B cell (primary cell): ENCODE results near the gene JAG2. TPM values are rescaled to one million over a fixed set of nuclear protein-coding genes. Genes with fewer than 3 reads are reported as not detected.

Experiments
- ATAC-seq: fragments of 200-7000 bp; cut with Tn5 transposase; one replicate; pipeline ENCODE4 v1.10.0; 2021; ENCODE audit warnings: low read depth, mild to moderate bottlenecking, moderate number of reproducible peaks, moderate library complexity
- CTCF ChIA-PET: fragments of 350-600 bp; sonication (Branson Sonifier 250); formaldehyde crosslinking; loops from one replicate; lab custom pipeline; 2021; ENCODE audit warnings: antibody characterized with exemption, inconsistent platforms; lab: Charles Lee
- POLR2A ChIA-PET: fragments of 350-600 bp; sonication (Branson Sonifier 250); formaldehyde crosslinking; loops from one replicate; lab custom pipeline; 2021; ENCODE audit warnings: antibody characterized with exemption; lab: Charles Lee
- DNase-seq: peaks from one replicate; pipeline ENCODE4 v3.0.0; 2013
- H2AFZ ChIP-seq: 2 replicates; pipeline ENCODE4 v1.6.1; 2012; ENCODE audit warnings: mild to moderate bottlenecking, low read depth, low read length; ENCODE audit not compliant: insufficient read depth, poor library complexity, severe bottlenecking
- H3K27ac ChIP-seq, 2 donors: 1 replicate in 1 of 2; 2 replicates in 1 of 2; pipeline ENCODE4 v1.5.1; 2012 to 2013; ENCODE audit warnings: low read length in 2 of 2, mild to moderate bottlenecking in 2 of 2, moderate library complexity in 1 of 2
- H3K27me3 ChIP-seq, 4 experiments: fragments of 200-600 bp in 1 of 4; sonication (generic) in 1 of 4; replicated peaks in 1 of 4; 1 replicate in 2 of 4; 2 replicates in 2 of 4; pipeline versions ENCODE4 v1.6.1 to v1.7.0; 2013 to 2016; ENCODE audit warnings: low read length in 3 of 4, mild to moderate bottlenecking in 2 of 4, mixed read lengths in 1 of 4, moderate library complexity in 1 of 4; ENCODE audit not compliant: insufficient read depth in 4 of 4, control insufficient read depth in 3 of 4; ENCODE audit errors: control extremely low read depth in 1 of 4
- H3K36me3 ChIP-seq, 2 experiments: replicated peaks in 1 of 2; 1 replicate in 1 of 2; 2 replicates in 1 of 2; pipeline versions ENCODE4 v1.6.1 to v1.7.1; 2013; ENCODE audit warnings: low read length in 1 of 2; ENCODE audit not compliant: insufficient read depth in 2 of 2, control insufficient read depth in 1 of 2; ENCODE audit errors: control extremely low read depth in 1 of 2, extremely low read depth in 1 of 2
- H3K4me1 ChIP-seq, 2 donors: fragments of 200-600 bp in 1 of 2; sonication (generic) in 1 of 2; 1 replicate in 1 of 2; 2 replicates in 1 of 2; pipeline versions ENCODE4 v1.5.1 to v1.6.1; 2013 to 2017; ENCODE audit warnings: low read length in 2 of 2; ENCODE audit not compliant: control insufficient read depth in 2 of 2, insufficient read depth in 2 of 2
- H3K4me2 ChIP-seq: replicated peaks from 2 replicates; pipeline ENCODE3; 2012; ENCODE audit warnings: mild to moderate bottlenecking, low read depth, low read length; ENCODE audit not compliant: poor library complexity, severe bottlenecking
- H3K4me3 ChIP-seq, 5 experiments: fragments of 200-600 bp in 1 of 5; sonication (generic) in 1 of 5; 1 replicate in 3 of 5; 2 replicates in 2 of 5; pipeline versions ENCODE4 v1.5.1 to v1.7.0; 2011 to 2016; ENCODE audit warnings: low read length in 4 of 5, mild to moderate bottlenecking in 4 of 5, low read depth in 2 of 5, control low read depth in 1 of 5, moderate library complexity in 1 of 5; ENCODE audit not compliant: insufficient read depth in 1 of 5; ENCODE audit errors: control extremely low read depth in 1 of 5, extremely low read depth in 1 of 5
- H3K79me2 ChIP-seq: fragments of 200-600 bp; sonication (generic); one replicate; pipeline ENCODE4 v1.6.0; 2016; ENCODE audit warnings: low read length; ENCODE audit not compliant: control insufficient read depth, insufficient read depth
- H3K9ac ChIP-seq: fragments of 200-600 bp; sonication (generic); 2 replicates; pipeline ENCODE4 v1.6.1; 2017; ENCODE audit warnings: mild to moderate bottlenecking, low read length, moderate library complexity
- H3K9me3 ChIP-seq, 3 donors: one replicate each; pipeline versions ENCODE4 v1.6.1 to v1.7.1; 2013; ENCODE audit warnings: low read length in 2 of 3; ENCODE audit not compliant: control insufficient read depth in 2 of 3, insufficient read depth in 1 of 3; ENCODE audit errors: control extremely low read depth in 1 of 3
- H4K20me1 ChIP-seq: 2 replicates; pipeline ENCODE4 v1.6.0; 2012; ENCODE audit warnings: mild to moderate bottlenecking, low read length; ENCODE audit not compliant: insufficient read depth, control insufficient read depth, poor library complexity, severe bottlenecking
- H3K27ac Mint-ChIP-seq: one replicate; pipeline ENCODE4 v1.8.0; 2021; ENCODE audit warnings: mixed read lengths
- H3K27me3 Mint-ChIP-seq: one replicate; pipeline ENCODE4 v1.8.0; 2021; ENCODE audit warnings: mixed read lengths
- H3K4me1 Mint-ChIP-seq: one replicate; pipeline ENCODE4 v1.8.0; 2021; ENCODE audit warnings: mixed read lengths
- H3K4me3 Mint-ChIP-seq: one replicate; pipeline ENCODE4 v1.8.0; 2021; ENCODE audit warnings: mixed read lengths
- H3K9me3 Mint-ChIP-seq: one replicate; pipeline ENCODE4 v1.8.0; 2022; ENCODE audit warnings: mixed read lengths; ENCODE audit not compliant: insufficient read depth
- CTCF ChIP-seq: fragments of 200-600 bp; IDR thresholded peaks from one replicate; pipeline ENCODE4 v1.8.0; 2022; ENCODE audit warnings: antibody characterized with exemption, mild to moderate bottlenecking
- EZH2 ChIP-seq: IDR thresholded peaks from 2 replicates; pipeline ENCODE4 v1.6.1; 2012; ENCODE audit warnings: borderline replicate concordance, low read depth, mild to moderate bottlenecking, moderate library complexity, low read length; ENCODE audit not compliant: insufficient read depth, poor library complexity, severe bottlenecking
- WGBS: methylation state at CpG from one replicate; pipeline ENCODE4 v1.1.5; 2013; ENCODE audit warnings: missing lambda C conversion rate; ENCODE audit not compliant: insufficient coverage; 5-methylcytosine and 5-hydroxymethylcytosine counted together
- intact Hi-C: fragments of 100-400 bp; cut with micrococcal nuclease; formaldehyde crosslinking; loops from one replicate; pipeline ENCODE4 v1.10.0; 2022
- polyA plus RNA-seq: library from polyadenylated mRNA; depleted of rRNA; stranded (reverse); fragments of >200 nt; gene quantifications from 2 replicates; pipeline ENCODE4 v1.2.3, GENCODE V29; 2012
- total RNA-seq, 2 donors: library from RNA; stranded (reverse); fragments of 120-200 nt in 1 of 2; gene quantifications; 1 replicate in 1 of 2; 2 replicates in 1 of 2; pipeline versions ENCODE4 v1.2.3 to v1.2.4, GENCODE V29; 2013 to 2022

JAG2 gene
- total and polyA plus RNA-seq, 2 donors (not counting 1 experiment from before 2014, with no cell fraction given) = 0.27 to 0.34 TPM

GRCh38 chr14:105201156-105201924 is 32.8 kb upstream of the JAG2 start:
- Histone ChIP-seq H2AFZ (peak overlapping the region; percentile 32), H3K79me2 (no peaks in the 10 kb centered on the region), H3K36me3 (no peaks in the 10 kb centered on the region), H3K9ac (no peak overlapping the region), H3K4me1 (peaks cover 25 to 40% of the 10 kb centered on the region in 2 donors), H3K27ac (no peak overlapping the region), H4K20me1 (no peaks in the 10 kb centered on the region), H3K27me3 (peaks cover 0 to 71% (median 23%) of the 10 kb centered on the region in 4 experiments), H3K4me2 (peak overlapping the region; percentile 22), H3K4me3 (no peak overlapping the region), H3K9me3 (peaks cover 0 to 13% (median 0%) of the 10 kb centered on the region in 3 donors)
- peak overlapping the region; percentile 10 for H3K4me3 Mint-ChIP-seq
- CTCF ChIA-PET = interaction anchor here (1.2 to 2.0 kb wide), 3 partner anchors 100 to 331 kb away, joined by 4 read pairs; partner anchors contain the start of gene BRF1
- H3K27me3 Mint-ChIP-seq = peaks cover 22% of the 10 kb centered on the region
- 34% methylated on average over 28 of the region's 28 CpGs for WGBS
- ATAC-seq (peak; percentile 7), DNase-seq (no peak)
- POLR2A ChIA-PET = interaction anchor here (0.6 kb wide), 1 partner anchor 147 kb away, joined by 4 read pairs; no protein-coding TSS in a partner anchor
- H3K9me3 Mint-ChIP-seq = no peaks in the 10 kb centered on the region
- intact Hi-C loops = loop anchor here (5.0 kb wide), 3 partner anchors 109 to 326 kb away; partner anchors contain the start of genes TEDC1 and TMEM121
- H3K27ac Mint-ChIP-seq = no peak overlapping the region
- TF ChIP-seq CTCF (no peak), EZH2 (no peak)
- H3K4me1 Mint-ChIP-seq = peaks cover 19% of the 10 kb centered on the region

- H3K79me2 ChIP-seq = no peaks in the 10 kb centered on the region
- H3K9me3 ChIP-seq = peaks cover 0 to 18% (median 0%) of the 10 kb centered on the region in 3 donors
- no peaks in the 10 kb centered on the region for H3K36me3 ChIP-seq
- ChIA-PET POLR2A (no interaction called here), CTCF (interaction anchor here (1.4 to 2.0 kb wide), 2 partner anchors 101 to 151 kb away, joined by 4 read pairs; partner anchors contain the start of gene BRF1)
- H2AFZ ChIP-seq = no peak overlapping the region
- no peak for ATAC-seq
- H3K4me2 ChIP-seq = no peak overlapping the region
- no peak for TF ChIP-seq CTCF
- no peak for TF ChIP-seq EZH2
- H3K9ac ChIP-seq = no peak overlapping the region
- WGBS = 87% methylated on average over 10 of the region's 16 CpGs
- no peak overlapping the region for H3K4me3 ChIP-seq
- Mint-ChIP-seq H3K4me1 (peaks cover 26% of the 10 kb centered on the region), H3K27ac (no peak overlapping the region), H3K9me3 (no peaks in the 10 kb centered on the region), H3K4me3 (no peak overlapping the region), H3K27me3 (peaks cover 26% of the 10 kb centered on the region)
- no peak overlapping the region for H3K27ac ChIP-seq
- DNase-seq = no peak
- H3K27me3 ChIP-seq = peaks cover 0 to 78% (median 26%) of the 10 kb centered on the region in 4 experiments
- H3K4me1 ChIP-seq = peaks cover 32 to 47% of the 10 kb centered on the region in 2 donors
- H4K20me1 ChIP-seq = no peaks in the 10 kb centered on the region
- intact Hi-C loops = loop anchor here (5.0 kb wide), 3 partner anchors 108 to 327 kb away; partner anchors contain the start of genes TEDC1 and TMEM121
These were observed 32.1 kb upstream of the JAG2 start for GRCh38 chr14:105200641-105201040.
